Dermis microvascular lymphatic vessel endothelial cell (primary cell): ENCODE measurements around the gene ALG9. TPM values are rescaled to one million over a fixed set of nuclear protein-coding genes. Genes with fewer than 3 reads are reported as not detected.

Source experiments
- total RNA-seq: library from RNA; depleted of rRNA; stranded (reverse); fragments of >200 nt; gene quantifications from 2 replicates; pipeline ENCODE4 v1.2.1, GENCODE V29; 2014

ALG9 gene
- total RNA-seq, 1 donor from 2014 or later = 19.5 TPM

Other genes starting within 250 kb of the ALG9 start
- 29.0 and 31.5 TPM in 2 replicates for gene PPP2R1B, start 105.2 kb downstream of the ALG9 start, total RNA-seq
- 1.3 and 1.4 TPM in 2 replicates for gene FDXACB1, start 7.6 kb upstream of the ALG9 start, total RNA-seq
- 4.1 and 5.1 TPM in 2 replicates for gene CFAP68, start 8.0 kb upstream of the ALG9 start, total RNA-seq
- gene CRYAB, start 40.2 kb upstream of the ALG9 start, total RNA-seq = 0.13 TPM in 2 replicates
- gene HSPB2, start 41.2 kb upstream of the ALG9 start, total RNA-seq = not detected in 2 replicates
- 0.13 and 0.39 TPM in 2 replicates for gene C11orf52, start 47.3 kb upstream of the ALG9 start, total RNA-seq
- gene DIXDC1, start 65.8 kb upstream of the ALG9 start, total RNA-seq = 5.7 and 5.9 TPM in 2 replicates
- 22.8 and 30.0 TPM in 2 replicates for gene DLAT, start 153.8 kb upstream of the ALG9 start, total RNA-seq
- 0.51 and 1.2 TPM in 2 replicates for gene PIH1D2, start 202.4 kb upstream of the ALG9 start, total RNA-seq
- gene NKAPD1, start 202.7 kb upstream of the ALG9 start, total RNA-seq = 12.6 and 13.9 TPM in 2 replicates
- 69.8 and 111 TPM in 2 replicates for gene TIMM8B, start 215.2 kb upstream of the ALG9 start, total RNA-seq
- gene SDHD, start 215.3 kb upstream of the ALG9 start, total RNA-seq = 179 and 235 TPM in 2 replicates